Ovary (tissue), 9 donors: ENCODE results near the gene KLHL42. TPM values are rescaled to one million over a fixed set of nuclear protein-coding genes. Genes with fewer than 3 reads are reported as not detected.

ENCODE experiments used
- DNase-seq, 5 donors: peaks; one replicate each; pipeline ENCODE4 v3.0.0-alpha.2; 2019 to 2020
- H3K27ac ChIP-seq, 2 donors: fragments of 200-600 bp; one replicate each; pipeline versions ENCODE4 v1.5.1 to v1.8.0; 2019 to 2022
- H3K27me3 ChIP-seq: fragments of 200-600 bp; one replicate; pipeline ENCODE4 v1.8.0; 2022
- H3K36me3 ChIP-seq: fragments of 200-600 bp; sonication (generic); one replicate; pipeline ENCODE4 v1.5.1; 2019
- H3K4me1 ChIP-seq: one replicate; pipeline ENCODE4 v1.8.1; 2013; ENCODE audit warnings: mild to moderate bottlenecking, moderate library complexity; ENCODE audit not compliant: insufficient read depth
- H3K4me3 ChIP-seq: fragments of 200-600 bp; sonication (generic); one replicate; pipeline ENCODE4 v1.5.1; 2017
- H3K9me3 ChIP-seq, 2 donors: fragments of 200-600 bp in 1 of 2; sonication (generic) in 1 of 2; one replicate each; pipeline versions ENCODE4 v1.5.1 to v1.8.1; 2013 to 2019; ENCODE audit warnings: mild to moderate bottlenecking in 1 of 2, moderate library complexity in 1 of 2
- CTCF ChIP-seq, 3 donors: fragments of 450-650 bp in 2 of 3; fragments of 200-600 bp in 1 of 3; IDR thresholded peaks; one replicate each; pipeline versions ENCODE4 v1.5.1 to v1.8.0; 2016 to 2022; ENCODE audit warnings: antibody characterized with exemption in 3 of 3, mild to moderate bottlenecking in 1 of 3
- EP300 ChIP-seq: sonication (generic); formaldehyde crosslinking; IDR thresholded peaks from one replicate; pipeline ENCODE4 v1.6.1; 2017; ENCODE audit warnings: antibody characterized with exemption
- POLR2A ChIP-seq: fragments of 450-650 bp; IDR thresholded peaks from one replicate; pipeline ENCODE4 v1.6.1; 2017; ENCODE audit warnings: antibody characterized with exemption, mild to moderate bottlenecking, moderate library complexity
- WGBS, 3 donors: extraction: QIAGEN DNeasy Blood & Tissue Kit in 1 of 3; methylation state at CpG; one replicate each; pipeline versions ENCODE4 v1.1.5 to v1.1.7; 2013 to 2017; 5-methylcytosine and 5-hydroxymethylcytosine counted together
- intact Hi-C, 4 donors: fragments of 100-400 bp; cut with DNase I; formaldehyde crosslinking; loops; one replicate each; pipeline versions ENCODE4 v1.11.0 to v1.15.1; 2022 to 2023
- polyA plus RNA-seq, 2 donors: library from polyadenylated mRNA; stranded (reverse); fragments of 200-250 nt in 1 of 2; fragments of 350-450 nt in 1 of 2; fragmentation: Illumina TruSeq in 1 of 2; extraction: RNeasy Lipid Tissue Mini Kit (QIAGEN cat#74804) in 1 of 2; gene quantifications; one replicate each; pipeline ENCODE4 v1.2.3, GENCODE V29; 2013 to 2014
- total RNA-seq, 7 donors: library from RNA; depleted of rRNA in 2 of 7; stranded (reverse); fragments of >200 nt in 2 of 7; fragmentation: NEBNext Ultra II Directional in 3 of 7; extraction: Animal tissue kit (Norgen Biotek cat#: 25700) in 3 of 7; gene quantifications; one replicate each; pipeline versions ENCODE4 v1.1.0 to v1.2.4, GENCODE V29; 2016 to 2023
- donor health status: DM: no; HTN: no; CAD: no; lungs with moderate emphysema.
- donor health status: DM: no; HTN: no; CAD: no.
- donor health status: Bipolar disorder and iron deficiency.
- donor health status: DM: yes; HTN: yes; CAD: no.
- donor health status: DM: no; HTN: no; CAD: no.
- donor health status: DM: yes; HTN: yes; CAD: no.

The KLHL42 gene
- total and polyA plus RNA-seq, 9 donors: 7.0 to 28.4 (median 18.8) TPM

- H3K27me3 ChIP-seq: no peaks in the 10 kb centered on the region
- no peaks in the 10 kb centered on the region for H3K9me3 ChIP-seq
- H3K4me3 ChIP-seq: no peak overlapping the region
- WGBS, 3 donors: 93 to 95% (median 94%) methylated on average over 24 of the region's 24 CpGs
- H3K36me3 ChIP-seq: no peaks in the 10 kb centered on the region
- no peaks in the 10 kb centered on the region for H3K4me1 ChIP-seq
- intact Hi-C loops: no loop called here
- TF ChIP-seq POLR2A (no peak), CTCF (IDR thresholded peaks at IDR 0.05) (no peak), EP300 (no peak)
- DNase-seq: no peak
- no peak overlapping the region for H3K27ac ChIP-seq
These were observed 17.4 kb downstream of the KLHL42 start for GRCh38 chr12:27797301-27798025.

DNA sequence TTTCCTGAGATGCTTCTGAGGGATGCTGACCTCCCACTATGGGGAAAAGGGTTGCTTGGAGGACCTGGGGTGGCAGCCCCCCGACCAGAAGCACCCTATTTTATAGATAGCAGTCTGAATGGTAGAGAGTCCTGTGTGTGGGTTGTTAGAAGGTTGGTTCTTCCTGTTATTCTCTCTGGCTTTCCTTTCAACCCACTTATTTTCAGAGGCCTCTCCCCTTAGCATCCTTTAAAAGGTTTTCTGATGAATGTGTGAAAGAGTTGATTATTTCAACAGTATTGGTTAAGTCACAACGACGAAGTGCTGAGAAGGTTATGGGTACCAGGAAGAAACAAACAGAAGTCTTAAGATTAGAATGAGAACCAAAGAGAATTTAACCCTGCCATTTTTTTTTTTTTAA is 20.8 kb downstream of the KLHL42 start:
- 87 to 90% (median 88%) methylated on average over 3 of the region's 3 CpGs for WGBS, 3 donors
- no peak for DNase-seq
- Histone ChIP-seq H3K36me3 (no peaks in the 10 kb centered on the region), H3K27me3 (no peaks in the 10 kb centered on the region), H3K4me1 (no peaks in the 10 kb centered on the region), H3K4me3 (no peak overlapping the region), H3K9me3 (no peaks in the 10 kb centered on the region), H3K27ac (no peak overlapping the region)
- intact Hi-C loops: no loop called here
- TF ChIP-seq POLR2A (no peak), EP300 (no peak), CTCF (IDR thresholded peaks at IDR 0.05) (no peak)

GRCh38 chr12:27801630-27802029 is 21.6 kb downstream of the KLHL42 start:
- no peak overlapping the region for H3K27ac ChIP-seq
- no peak for DNase-seq
- 79 to 90% (median 85%) methylated on average over 5 of the region's 5 CpGs for WGBS, 3 donors
- no peaks in the 10 kb centered on the region for H3K27me3 ChIP-seq
- H3K4me3 ChIP-seq: no peak overlapping the region
- H3K36me3 ChIP-seq: no peaks in the 10 kb centered on the region
- no peaks in the 10 kb centered on the region for H3K9me3 ChIP-seq
- TF ChIP-seq POLR2A: no peak
- TF ChIP-seq EP300: no peak
- no peak for TF ChIP-seq CTCF (IDR thresholded peaks at IDR 0.05)
- intact Hi-C loops: no loop called here
- H3K4me1 ChIP-seq: no peaks in the 10 kb centered on the region

- intact Hi-C loops: no loop called here
- H3K4me1 ChIP-seq: no peaks in the 10 kb centered on the region
- DNase-seq: no peak
- no peaks in the 10 kb centered on the region for H3K27me3 ChIP-seq
- H3K9me3 ChIP-seq: no peaks in the 10 kb centered on the region
- no peak overlapping the region for H3K27ac ChIP-seq
- no peak overlapping the region for H3K4me3 ChIP-seq
- TF ChIP-seq POLR2A (no peak), CTCF (IDR thresholded peaks at IDR 0.05) (no peak), EP300 (no peak)
- 68 to 75% (median 69%) methylated on average over 4 of the region's 4 CpGs for WGBS, 3 donors
- H3K36me3 ChIP-seq: no peaks in the 10 kb centered on the region
These were observed 22.5 kb downstream of the KLHL42 start for GRCh38 chr12:27802511-27802910.
